HG03135 (cell line): ENCODE results near the gene PEX11B.

Experiments
- ATAC-seq: cut with Tn5 transposase; IDR thresholded peaks from one replicate; pipeline ENCODE4 v1.9.1; 2021; ENCODE audit warnings: mild to moderate bottlenecking, moderate library complexity; ENCODE audit not compliant: unreplicated experiment

The PEX11B gene, protein sequence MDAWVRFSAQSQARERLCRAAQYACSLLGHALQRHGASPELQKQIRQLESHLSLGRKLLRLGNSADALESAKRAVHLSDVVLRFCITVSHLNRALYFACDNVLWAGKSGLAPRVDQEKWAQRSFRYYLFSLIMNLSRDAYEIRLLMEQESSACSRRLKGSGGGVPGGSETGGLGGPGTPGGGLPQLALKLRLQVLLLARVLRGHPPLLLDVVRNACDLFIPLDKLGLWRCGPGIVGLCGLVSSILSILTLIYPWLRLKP

DNA sequence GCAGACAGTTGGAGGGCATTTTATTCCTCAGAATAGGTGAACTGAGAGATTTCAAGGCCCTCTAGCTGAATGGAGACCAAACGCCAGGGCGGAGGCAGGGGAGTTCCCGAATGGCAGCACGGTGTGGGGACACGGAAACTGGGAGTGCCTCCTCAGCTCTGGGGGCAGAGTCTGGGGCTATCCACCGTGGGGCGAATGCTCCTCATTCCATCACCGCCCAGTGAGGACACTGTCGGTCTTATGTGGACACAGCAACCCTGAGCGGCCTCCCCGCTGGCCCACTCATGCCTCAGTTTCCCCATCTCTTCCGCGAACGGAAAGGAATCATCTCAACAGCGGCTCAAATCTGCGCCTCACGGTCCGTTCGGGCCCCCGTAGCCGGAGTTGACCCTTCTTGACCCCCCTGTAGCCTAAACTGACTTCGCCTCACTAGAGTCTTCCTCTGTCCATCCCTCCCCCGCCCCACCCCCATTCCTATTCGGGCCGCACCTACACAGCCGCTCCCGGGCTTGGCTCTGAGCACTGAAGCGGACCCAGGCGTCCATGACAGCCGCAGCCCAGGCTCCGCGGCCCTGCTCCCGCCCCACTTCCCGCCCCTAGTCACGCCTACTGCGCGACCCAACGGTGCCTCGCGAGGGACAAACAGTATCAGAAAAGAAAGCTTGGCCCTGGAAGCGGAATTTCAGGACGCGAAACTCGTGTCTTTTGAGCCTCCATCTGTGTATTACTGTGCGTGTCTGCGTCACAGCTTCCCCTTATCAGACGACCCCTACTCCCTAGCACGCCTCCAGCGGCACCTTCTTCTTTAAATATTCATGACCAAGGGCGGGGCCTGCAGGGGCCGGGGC is at the start of gene PEX11B:
PEX11B (minus strand) TSS at position 574 of the 848 bp plus-strand sequence; CDS start at position 545, 29 bp downstream.
- ATAC-seq, result peak; percentile 72

DNA sequence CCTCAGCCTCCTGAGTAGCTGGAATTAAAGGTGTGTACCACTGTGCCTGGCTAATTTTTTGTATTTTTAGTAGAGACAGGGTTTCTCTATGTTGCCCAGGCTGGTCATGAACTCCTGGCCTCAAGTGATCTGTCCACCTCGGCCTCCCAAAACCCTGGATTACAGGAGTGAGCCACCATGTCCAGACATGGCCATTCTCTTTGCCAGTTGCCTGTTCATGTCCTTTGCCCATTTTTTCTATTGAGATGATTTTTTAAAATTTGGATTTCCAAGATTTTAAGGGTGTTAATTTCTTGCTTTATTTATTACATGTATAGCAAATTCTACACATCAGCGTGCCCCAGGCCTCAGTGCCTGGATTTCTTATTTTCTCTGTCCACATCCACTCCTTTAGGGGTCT is 48.8 kb upstream of the PEX11B start:
- ATAC-seq, result no peak

DNA sequence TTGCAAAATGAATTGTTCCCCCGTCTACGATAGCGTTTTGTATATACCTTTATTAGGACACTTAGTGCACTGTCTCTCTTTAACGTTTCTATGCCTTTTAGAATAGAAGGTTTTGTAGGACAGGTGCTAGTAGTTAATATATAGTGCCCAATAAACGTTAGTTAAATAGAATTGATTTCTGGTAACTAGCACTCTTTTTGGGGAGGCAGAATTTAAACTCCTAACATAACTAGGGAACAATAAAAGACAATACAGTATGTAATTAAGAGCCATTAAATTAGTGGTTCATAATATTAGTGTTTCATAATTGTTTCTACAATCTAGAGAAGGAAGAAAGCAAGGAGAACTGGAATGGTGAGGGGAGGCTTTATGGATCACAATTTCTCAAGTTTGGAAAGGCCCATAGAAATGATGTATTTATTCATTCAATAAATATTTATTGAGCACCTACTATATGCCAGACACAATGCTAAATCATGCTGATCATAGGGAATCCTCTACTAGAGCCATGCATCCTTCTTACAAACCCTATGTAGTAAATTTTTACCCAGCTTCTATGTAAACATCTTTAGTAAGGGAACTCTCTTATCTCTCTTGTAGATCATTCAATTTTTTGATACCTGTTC is 46.7 kb upstream of the PEX11B start:
- no peak for ATAC-seq

DNA sequence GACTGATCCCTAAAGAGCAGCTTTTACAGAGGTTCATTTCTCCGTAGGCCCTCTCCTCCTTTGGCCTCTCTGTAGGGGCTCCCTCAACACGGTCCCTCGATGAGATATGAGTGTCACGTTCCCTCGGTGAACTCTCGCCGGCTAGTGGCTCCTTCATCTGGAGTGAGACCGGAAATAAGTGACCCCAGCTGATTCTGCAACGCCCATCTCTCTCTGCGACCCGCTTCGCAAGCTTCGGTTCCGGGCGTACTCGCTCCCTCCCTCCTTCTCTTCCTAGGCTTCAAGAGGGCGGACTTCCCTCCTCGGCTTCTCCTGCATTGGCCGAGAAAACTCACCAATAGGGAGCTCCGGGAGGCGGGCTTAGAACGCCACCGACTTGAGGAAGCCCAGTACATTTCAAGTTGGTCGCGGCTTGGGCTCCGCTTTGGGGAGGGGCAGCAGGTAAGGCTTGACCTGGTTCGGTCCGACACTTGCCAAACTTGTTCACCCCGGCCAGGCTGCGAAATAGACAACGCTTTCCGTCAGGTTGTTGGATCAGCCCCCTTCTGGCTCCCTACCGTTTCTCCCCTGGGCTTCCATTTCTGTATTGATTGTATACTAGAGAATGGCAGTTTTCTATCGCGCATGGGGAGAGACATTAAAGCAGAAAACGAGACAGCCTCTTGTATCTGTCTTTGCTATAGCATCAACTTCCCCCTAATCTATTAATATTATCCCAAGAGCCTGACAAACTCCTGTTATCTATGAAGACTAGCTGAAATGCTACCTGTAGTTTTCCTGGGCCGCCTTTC is 46.0 kb upstream of the PEX11B start, which contains the start of the genes ANKRD34A and POLR3GL:
ANKRD34A (minus strand) TSS at position 248 of the 791 bp plus-strand sequence. CDS start 2,816 bp downstream, outside the sequence.
POLR3GL (plus strand) TSS at position 363 of the 791 bp plus-strand sequence. CDS start 10,176 bp downstream, outside the sequence.
- ATAC-seq, result peak; percentile 87

DNA sequence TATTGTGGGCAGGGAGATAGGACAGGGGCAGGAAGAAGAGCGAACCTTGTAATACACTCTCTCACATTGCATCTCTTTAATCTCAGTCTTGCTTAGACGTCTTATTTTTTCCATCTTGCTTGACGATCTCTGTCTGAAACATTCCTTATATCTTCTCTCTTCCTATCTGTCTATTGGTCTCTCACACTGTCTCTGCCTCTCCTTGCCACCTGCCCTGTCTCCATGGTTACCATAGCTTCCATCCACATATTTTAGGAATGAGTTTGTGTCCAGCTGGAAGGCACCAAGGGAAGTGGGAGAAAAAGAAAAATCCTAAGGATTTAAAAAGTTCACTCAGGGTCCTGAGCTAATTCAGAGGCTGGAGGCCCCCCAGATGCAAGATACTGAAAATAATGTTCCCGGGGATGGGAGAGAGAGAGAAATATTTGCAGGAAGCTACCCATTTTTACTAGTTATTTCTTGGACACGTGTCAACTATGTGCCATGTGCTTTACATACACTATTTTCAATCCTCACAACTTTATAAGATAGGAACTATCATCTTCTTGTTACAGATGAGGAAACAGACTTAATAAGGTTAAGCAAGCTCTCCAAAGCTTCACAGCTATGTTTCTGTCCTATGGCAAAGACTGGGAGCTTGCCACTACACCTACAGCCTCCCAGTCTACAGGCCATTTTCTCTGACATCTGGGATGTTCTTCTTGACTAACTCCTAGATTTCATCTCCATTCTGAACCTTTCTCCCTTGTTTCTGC is 44.9 kb upstream of the PEX11B start:
- ATAC-seq, result no peak

DNA sequence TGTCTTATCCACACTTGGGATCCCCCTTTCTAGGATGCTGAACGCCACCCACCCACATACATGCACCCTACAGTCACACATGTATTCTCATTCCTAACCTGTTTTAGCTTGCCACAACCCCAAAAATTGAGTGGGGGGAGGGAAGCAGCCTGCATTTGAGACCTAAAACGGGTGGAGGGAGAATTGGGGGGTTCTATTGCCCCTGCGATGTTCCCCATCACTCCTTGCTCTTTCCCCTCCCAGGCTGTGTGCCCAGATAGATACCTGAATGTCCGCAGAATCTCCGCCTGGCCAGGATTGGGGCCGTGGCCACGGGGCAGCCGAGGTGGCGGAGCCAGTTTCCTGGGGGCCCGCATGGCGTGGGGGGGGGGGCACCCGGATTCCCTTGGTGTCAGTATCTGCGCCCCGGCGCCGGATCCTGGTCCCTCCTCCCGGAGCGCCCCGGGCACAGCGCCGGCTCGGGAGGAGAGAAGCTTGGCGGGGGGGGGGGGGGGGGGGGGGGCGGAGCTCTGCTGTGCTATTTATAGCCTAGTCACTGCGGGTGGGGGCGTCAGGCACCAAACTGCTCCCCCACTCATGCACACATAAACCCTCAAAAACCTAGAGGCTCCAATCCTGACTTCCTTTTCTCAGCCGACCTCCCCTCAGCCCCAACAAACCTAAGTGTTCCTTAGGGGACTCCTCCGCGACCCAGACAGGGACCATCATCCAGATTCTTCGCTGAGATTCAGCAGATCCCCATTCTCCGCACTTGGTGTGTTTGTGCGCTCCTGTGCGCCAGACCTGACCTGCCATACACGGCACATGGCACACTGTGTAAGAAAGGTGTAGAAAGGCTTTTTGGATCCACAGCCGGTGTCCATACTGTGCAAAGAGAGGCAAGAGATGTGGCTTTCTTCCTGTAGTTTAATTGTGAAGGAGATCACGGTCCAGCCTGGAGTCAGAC is 43.9 kb upstream of the PEX11B start:
- ATAC-seq, result no peak

DNA sequence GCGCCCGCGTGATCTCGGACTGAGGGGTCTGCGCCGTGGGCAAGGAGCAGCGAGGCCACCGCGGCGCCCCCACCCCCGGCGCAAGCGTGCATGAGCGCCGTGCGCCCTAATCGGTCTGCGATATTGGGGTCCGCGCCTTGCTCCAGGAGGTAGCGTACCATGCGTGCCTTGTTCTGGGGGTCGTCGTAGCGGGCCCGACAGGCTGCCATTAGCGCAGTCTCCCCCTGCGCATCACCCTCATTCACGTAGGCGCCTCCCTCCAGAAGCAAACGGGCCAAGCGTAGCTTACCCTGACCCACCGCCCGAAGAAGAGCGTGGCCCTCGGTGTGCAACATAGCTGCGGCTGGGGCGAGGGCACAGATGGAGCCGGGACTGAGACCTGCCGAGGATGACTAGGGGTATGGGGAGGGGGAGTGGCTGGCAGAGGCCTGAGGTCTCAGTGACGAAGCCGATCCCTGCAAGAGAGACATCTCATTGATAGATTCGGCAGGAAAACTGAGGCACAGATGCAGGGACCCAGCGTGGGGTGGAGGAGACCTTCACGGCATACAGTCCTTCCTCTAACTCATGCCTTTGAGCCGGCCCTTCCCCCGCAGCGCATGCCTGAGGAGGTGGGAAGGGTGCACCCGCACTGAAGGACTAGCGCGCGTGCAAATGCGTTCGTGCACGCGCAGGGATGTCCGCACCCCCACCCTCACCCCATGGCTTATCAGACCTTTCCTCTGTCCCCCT is 43.1 kb upstream of the PEX11B start:
- no peak for ATAC-seq

DNA sequence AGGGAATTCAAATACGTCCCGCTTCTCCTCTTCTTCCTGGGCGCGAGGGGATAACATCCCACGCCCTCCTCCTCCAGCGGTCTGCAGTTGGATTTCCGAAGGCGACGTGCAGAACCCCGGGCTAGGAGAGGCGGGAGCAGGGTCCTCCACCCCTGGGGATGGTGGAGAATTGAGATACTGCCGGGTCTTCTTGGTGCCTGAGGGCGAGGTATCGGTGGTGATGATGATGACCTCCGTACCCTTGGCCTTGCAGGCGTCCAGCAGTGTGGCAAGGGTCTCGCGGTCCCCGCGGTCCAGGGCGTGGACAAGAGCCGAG is 42.5 kb upstream of the PEX11B start:
- ATAC-seq, result no peak

DNA sequence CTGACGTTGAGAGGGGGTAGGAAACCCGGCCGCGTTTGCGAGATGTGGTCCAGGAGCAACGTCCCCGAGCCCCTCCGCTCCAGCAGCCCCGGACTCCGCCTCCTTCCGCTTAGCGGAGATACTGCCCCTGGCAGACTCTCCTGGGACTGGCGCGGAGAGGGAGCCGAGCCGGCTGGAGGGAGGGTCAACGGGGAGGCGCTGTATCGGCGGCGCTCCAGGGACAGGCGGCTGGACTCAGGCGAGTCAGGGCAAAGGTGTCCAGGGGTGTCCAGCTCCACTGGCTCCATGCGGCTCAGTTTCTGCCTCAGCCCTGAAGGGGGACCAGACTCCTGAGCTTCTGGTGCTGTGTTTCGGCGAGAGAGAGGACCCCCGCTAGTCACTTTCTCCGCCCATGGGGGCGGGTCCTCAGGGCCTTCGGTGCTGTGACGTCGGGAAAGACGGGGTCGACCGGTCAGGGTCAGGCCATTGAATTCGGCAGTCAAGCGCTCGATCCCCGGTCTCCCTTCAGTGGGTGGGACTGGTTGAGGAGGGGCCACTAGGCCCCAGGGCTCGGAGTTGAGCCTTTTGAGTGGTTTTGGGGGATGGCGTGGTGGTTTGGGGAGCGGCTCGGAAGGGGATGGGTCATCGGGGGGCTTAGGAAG is 42.1 kb upstream of the PEX11B start:
- ATAC-seq, result no peak

DNA sequence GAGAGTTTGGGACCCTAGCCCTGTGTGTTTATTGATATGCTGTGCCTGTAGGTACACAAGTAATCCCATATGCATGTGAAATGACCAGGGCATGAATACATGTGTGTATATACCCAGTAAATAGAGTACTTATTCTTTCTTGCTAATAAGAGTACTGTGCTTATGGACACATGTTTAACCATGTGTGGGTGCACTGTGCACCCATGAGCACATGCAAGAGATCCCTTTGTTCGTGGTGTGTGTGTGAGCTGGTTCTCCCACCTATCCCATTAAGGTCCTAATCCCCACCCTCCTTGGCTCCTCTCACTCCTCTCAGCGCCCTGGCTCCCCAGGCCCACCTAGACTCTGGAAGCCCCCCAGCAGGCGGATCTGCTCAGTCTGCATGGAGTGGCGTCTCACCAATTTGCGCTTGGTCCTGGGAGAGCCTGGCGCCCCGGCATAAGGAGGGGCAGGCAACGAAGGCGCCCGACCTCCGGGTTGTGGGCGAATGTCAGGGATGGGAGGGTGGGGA is 41.5 kb upstream of the PEX11B start:
- no peak for ATAC-seq

DNA sequence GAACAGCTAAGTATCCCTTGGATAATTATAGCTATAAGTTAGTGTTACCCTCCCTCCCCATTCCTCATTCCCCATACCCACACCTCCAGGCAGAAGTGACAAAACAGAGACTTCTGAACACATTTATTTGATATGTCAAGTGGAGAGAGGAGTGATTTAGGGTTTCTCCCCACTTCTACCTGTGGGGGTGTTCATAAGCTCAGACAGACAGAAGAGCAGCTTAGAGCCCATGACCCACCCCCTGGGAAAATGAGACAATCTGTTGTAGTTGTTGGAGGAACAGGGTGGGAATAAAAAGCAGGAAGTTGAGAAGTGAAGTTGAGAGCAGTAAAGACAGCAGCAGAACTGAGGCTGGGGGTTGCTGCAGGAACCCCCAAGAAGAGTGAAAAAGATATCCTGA is 40.8 kb upstream of the PEX11B start:
- no peak for ATAC-seq

DNA sequence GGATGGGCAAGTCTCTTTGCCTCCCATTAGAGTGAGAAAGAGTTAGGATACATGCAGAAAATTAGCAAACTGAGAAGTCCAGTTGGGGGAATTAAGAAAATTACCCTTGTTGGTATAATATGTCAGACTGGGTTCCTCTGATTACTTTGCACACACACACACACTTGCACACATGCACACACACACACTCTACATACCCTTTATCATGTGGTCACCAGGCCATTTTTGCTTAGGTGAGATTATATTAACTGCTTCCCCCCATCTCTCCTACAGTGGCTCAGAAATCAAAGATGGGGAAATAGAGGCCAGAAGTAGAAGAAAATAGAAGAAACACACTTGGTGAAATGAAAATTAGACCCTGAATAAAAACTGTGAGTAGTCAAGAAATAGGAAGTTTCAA is 40.2 kb upstream of the PEX11B start:
- ATAC-seq, result no peak

DNA sequence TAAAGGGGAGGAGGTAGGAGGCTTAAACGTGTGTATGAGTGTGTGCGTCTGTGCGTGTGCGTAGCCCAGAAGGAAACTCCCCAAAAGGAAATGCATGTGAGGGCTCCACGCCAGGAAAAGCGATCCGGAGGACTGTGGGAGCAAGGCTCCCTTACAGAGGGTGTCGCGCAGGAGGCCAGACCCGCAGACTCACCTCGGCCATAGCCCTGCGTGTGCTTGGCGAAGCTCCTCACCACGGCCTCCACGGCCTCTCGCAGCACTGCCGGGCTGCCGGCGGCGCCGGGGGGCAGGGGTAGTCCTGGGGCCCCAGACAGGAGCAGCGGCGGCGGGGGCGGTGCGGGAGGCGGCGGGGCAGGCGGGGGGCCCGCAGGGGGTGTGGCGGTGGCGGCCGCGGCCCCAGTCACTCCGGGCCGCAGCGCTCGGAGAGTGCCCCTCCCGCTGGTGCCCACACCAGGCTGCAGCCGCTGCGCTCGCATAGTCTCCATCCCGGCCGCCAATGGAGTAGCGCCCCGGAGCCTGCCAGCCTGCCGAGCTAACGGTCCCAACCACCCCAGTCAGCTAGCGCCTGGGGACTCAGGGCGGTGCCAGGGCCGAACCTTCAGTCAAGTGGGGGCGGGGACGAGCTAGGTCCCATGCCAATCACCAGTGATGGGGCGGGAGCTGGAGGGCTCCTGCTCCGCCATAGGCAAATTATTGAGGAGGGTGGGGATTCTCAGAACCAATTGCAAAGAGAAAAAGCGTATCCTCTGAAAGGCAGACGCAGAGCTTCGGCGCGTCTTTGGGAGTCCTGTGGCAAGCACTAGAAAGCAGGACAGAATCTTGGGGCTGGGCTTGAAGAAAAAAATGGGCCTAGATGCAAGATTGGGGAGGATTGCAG is 39.2 kb upstream of the PEX11B start, which contains the start of gene LIX1L:
LIX1L (minus strand) TSS at position 575 of the 877 bp plus-strand sequence; CDS start at position 485, 90 bp downstream.
- ATAC-seq, result peak; percentile 83

DNA sequence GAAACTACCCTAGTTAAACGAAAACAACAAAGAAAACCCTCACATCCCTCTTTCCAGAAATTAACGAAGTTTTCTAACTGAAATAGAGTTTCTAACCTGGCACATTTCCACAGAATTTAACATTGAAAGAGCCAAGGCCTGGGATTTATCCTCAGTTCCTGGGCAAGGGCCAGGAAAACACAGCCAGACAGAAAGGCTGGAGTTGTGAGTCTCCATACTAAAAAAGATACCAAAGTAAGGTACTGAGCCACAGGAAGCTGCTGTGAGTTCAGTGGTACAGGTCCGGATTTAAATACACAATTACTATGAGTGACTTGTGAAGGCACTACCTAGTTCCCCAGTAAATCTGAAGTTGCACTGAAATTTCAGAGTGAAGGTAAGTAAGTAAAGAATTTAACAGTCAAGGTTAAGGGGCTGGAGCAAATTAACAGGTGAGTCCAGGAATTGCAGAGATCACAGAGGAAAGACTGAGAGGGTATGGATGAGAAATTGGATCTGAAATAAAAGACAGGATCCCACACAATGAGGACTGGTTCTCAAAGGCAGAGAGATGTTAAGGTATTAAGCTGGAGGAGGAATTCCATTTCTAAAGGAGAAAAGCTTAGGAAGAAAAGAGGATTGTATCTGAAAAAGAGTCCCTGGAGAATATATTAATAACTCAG is 38.4 kb upstream of the PEX11B start:
- no peak for ATAC-seq

DNA sequence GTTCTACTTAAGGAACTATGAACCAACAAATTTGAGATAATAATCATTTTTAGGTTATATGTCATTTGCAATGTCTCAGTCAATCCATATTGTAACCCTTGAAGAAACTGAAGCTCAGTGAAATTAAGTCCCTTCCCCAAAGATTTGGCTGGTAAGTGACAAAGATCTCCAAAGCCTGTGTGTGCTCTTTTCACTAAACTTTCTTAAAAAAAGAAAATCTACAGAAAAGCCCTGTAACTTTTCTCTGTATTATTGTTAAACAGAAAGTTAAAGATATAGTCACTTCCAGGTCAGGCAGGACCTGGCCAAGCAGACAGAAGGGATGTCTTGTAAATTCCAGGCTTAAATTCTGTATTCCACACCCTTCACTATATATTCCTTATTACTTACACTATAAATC is 37.8 kb upstream of the PEX11B start:
- ATAC-seq, result no peak

DNA sequence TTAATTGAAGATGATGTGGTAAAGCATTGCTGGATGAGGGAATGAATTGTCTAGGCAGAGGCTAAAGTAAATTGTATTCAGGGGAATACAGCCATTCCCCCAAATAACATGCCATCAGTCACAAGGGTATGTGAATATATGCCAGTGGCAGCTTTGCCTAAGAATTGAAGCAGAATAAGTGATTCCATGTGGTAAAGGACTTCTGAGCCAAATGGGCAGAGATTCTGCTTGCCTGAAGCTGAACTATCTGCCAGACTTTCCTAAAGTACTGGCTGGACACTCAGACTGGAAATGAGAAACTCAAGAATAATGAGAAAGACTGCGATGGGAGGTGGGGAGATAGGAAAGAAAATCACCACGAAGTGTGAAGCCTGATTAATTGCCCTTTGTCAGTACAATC is 36.9 kb upstream of the PEX11B start:
- no peak for ATAC-seq
